Endothelial cell of umbilical vein (primary cell): ENCODE measurements around the gene SELPLG. TPM values are rescaled to one million over a fixed set of nuclear protein-coding genes. Genes with fewer than 3 reads are reported as not detected.

Source experiments
- BruUV-seq: library from RNA; stranded (reverse); fragments of 400-500 nt; replicated peaks from 2 replicates; lab custom pipeline; 2021; lab: Mats Ljungman, UMichigan
- CTCF ChIA-PET: fragments of 300-600, 350-600 bp; sonication (Branson Sonifier 250); formaldehyde crosslinking; loops from one replicate; lab custom pipeline; 2021; ENCODE audit warnings: antibody characterized with exemption, inconsistent platforms; lab: Charles Lee
- POLR2A ChIA-PET: fragments of 300-600, 350-600 bp; sonication (Branson Sonifier 250); formaldehyde crosslinking; loops from one replicate; lab custom pipeline; 2021; ENCODE audit warnings: antibody characterized with exemption, inconsistent platforms; lab: Charles Lee
- DNase-seq: peaks from one replicate; pipeline ENCODE4 v3.0.0-alpha.2; 2011; ENCODE audit warnings: low read depth, low spot score
- FAIRE-seq: peaks from 2 replicates; lab custom pipeline; 2011; peaks lifted over from hg19 to GRCh38; lab: Jason Lieb, UNC
- H2AFZ ChIP-seq: 2 replicates; pipeline ENCODE4 v1.6.0; 2012; ENCODE audit warnings: low read depth, low read length, control low read depth, inconsistent platforms
- H3K27ac ChIP-seq: 2 replicates; pipeline ENCODE4 v1.5.1; 2011; ENCODE audit warnings: low read depth, mild to moderate bottlenecking, control low read depth, low read length, moderate library complexity; ENCODE audit not compliant: insufficient read depth
- H3K27me3 ChIP-seq, 2 experiments: 2 replicates each; pipeline versions ENCODE4 v1.6.0 to v1.6.1; 2011; ENCODE audit warnings: low read length in 2 of 2, mixed read lengths in 1 of 2; ENCODE audit not compliant: control insufficient read depth in 2 of 2, insufficient read depth in 2 of 2
- H3K36me3 ChIP-seq, 2 experiments: 2 replicates in 1 of 2; 3 replicates in 1 of 2; pipeline ENCODE4 v1.5.1; 2011; ENCODE audit warnings: low read length in 2 of 2, mild to moderate bottlenecking in 1 of 2, moderate library complexity in 1 of 2; ENCODE audit not compliant: control insufficient read depth in 2 of 2, insufficient read depth in 2 of 2; ENCODE audit errors: extremely low read depth in 1 of 2
- H3K4me1 ChIP-seq: 3 replicates; pipeline ENCODE4 v1.5.1; 2011; ENCODE audit warnings: mild to moderate bottlenecking, low read length; ENCODE audit not compliant: control insufficient read depth, insufficient read depth; ENCODE audit errors: extremely low read depth
- H3K4me2 ChIP-seq: 2 replicates; pipeline ENCODE4 v1.6.1; 2011; ENCODE audit warnings: low read length, control low read depth, mixed read lengths; ENCODE audit not compliant: insufficient read depth
- H3K4me3 ChIP-seq, 3 experiments: fragments of 200-600 bp in 1 of 3; sonication (generic), shearing (Covaris generic) in 1 of 3; replicated peaks in 1 of 3; 2 replicates each; pipeline ENCODE4 v1.5.1; 2011 to 2016; ENCODE audit warnings: control low read depth in 3 of 3, low read length in 3 of 3, mild to moderate bottlenecking in 2 of 3, inconsistent platforms in 1 of 3, low read depth in 1 of 3, moderate library complexity in 1 of 3; ENCODE audit not compliant: insufficient read depth in 1 of 3
- H3K79me2 ChIP-seq: 2 replicates; pipeline ENCODE4 v1.6.0; 2012; ENCODE audit warnings: low read length, inconsistent platforms; ENCODE audit not compliant: control insufficient read depth, insufficient read depth
- H3K9ac ChIP-seq: replicated peaks from 2 replicates; pipeline ENCODE3; 2011; ENCODE audit warnings: low read length, control low read depth; ENCODE audit not compliant: insufficient read depth; ENCODE audit errors: extremely low read depth
- H3K9me1 ChIP-seq: replicated peaks from 3 replicates; pipeline ENCODE4 v1.6.0; 2011; ENCODE audit warnings: mild to moderate bottlenecking, low read length; ENCODE audit not compliant: control insufficient read depth, insufficient read depth; ENCODE audit errors: extremely low read depth
- H3K9me3 ChIP-seq: replicated peaks from 2 replicates; pipeline ENCODE4 v1.5.1; 2012; ENCODE audit warnings: low read length, inconsistent platforms; ENCODE audit not compliant: control insufficient read depth, insufficient read depth
- H4K20me1 ChIP-seq: replicated peaks from 2 replicates; pipeline ENCODE3; 2011; ENCODE audit warnings: mild to moderate bottlenecking, low read length; ENCODE audit not compliant: control insufficient read depth, insufficient read depth; ENCODE audit errors: extremely low read depth
- CTCF ChIP-seq, 2 donors: IDR thresholded peaks; 1 replicate in 1 of 2; 2 replicates in 1 of 2; pipeline ENCODE4 v1.5.1; 2011; ENCODE audit warnings: low read length in 2 of 2, mild to moderate bottlenecking in 2 of 2, moderate library complexity in 2 of 2, control low read depth in 1 of 2, inconsistent platforms in 1 of 2, low read depth in 1 of 2; ENCODE audit not compliant: insufficient read depth in 1 of 2; ENCODE audit errors: extremely low read depth in 1 of 2
- EZH2 ChIP-seq: IDR thresholded peaks from 2 replicates; pipeline ENCODE4 v1.6.1; 2012; ENCODE audit warnings: borderline replicate concordance, low read depth, mild to moderate bottlenecking, moderate library complexity, low read length, inconsistent platforms; ENCODE audit not compliant: severe bottlenecking
- FOS ChIP-seq: IDR thresholded peaks from 2 replicates; pipeline ENCODE4 v1.6.1; 2011; ENCODE audit warnings: mild to moderate bottlenecking, low read length, moderate library complexity, borderline replicate concordance; ENCODE audit not compliant: insufficient read depth
- GATA2 ChIP-seq: IDR thresholded peaks from 2 replicates; pipeline ENCODE4 v1.7.0; 2011; ENCODE audit warnings: low read depth, mild to moderate bottlenecking, moderate library complexity, mixed read lengths, low read length; ENCODE audit not compliant: insufficient read length, insufficient read depth
- JUN ChIP-seq: IDR thresholded peaks from 2 replicates; pipeline ENCODE4 v1.6.1; 2011; ENCODE audit warnings: borderline replicate concordance, low read depth; ENCODE audit not compliant: insufficient read length, insufficient read depth
- MYC ChIP-seq: IDR thresholded peaks from one replicate; pipeline ENCODE4 v1.6.1; 2011; ENCODE audit warnings: mild to moderate bottlenecking, low read depth, low read length
- POLR2A ChIP-seq: IDR thresholded peaks from 2 replicates; pipeline ENCODE4 v1.6.1; 2012; ENCODE audit warnings: low read depth, mild to moderate bottlenecking, control low read depth, low read length
- POLR2AphosphoS5 ChIP-seq: IDR thresholded peaks from 2 replicates; pipeline ENCODE4 v1.6.1; 2012; ENCODE audit warnings: low read depth, mild to moderate bottlenecking, control low read depth, low read length, moderate library complexity; ENCODE audit not compliant: insufficient read depth
- dilution Hi-C: fragments of 300-500 bp; cut with MboI; formaldehyde crosslinking; loops from one replicate; pipeline ENCODE4 v1.15.0; 2019; ENCODE audit warnings: low sequenced_read_pairs; ENCODE audit not compliant: extremely low pct_ligation_motif_present
- intact Hi-C: fragments of 100-400 bp; cut with micrococcal nuclease; formaldehyde crosslinking; loops from one replicate; pipeline ENCODE4 v1.10.0; 2022
- polyA plus RNA-seq, 4 experiments: library from polyadenylated mRNA; depleted of rRNA in 3 of 4; stranded (reverse) in 3 of 4; unstranded in 1 of 4; fragments of >200 nt; gene quantifications; 2 replicates each; pipeline versions ENCODE4 v1.2.1 to v1.2.3, GENCODE V29; 2011 to 2012; ENCODE audit warnings: missing spikeins in 1 of 4
- total RNA-seq: library from RNA; stranded (reverse); gene quantifications from 2 replicates; pipeline ENCODE4 v1.2.3, GENCODE V29; 2021

Gene SELPLG
- total and polyA plus RNA-seq, 2 donors (not counting 3 experiments of a cell fraction or from before 2014, with no cell fraction given), result 1.0 to 1.2 TPM

- no peak overlapping the region for H3K9ac ChIP-seq
- no peaks in the 10 kb centered on the region for H3K27me3 ChIP-seq
- H3K9me1 ChIP-seq, result no peaks in the 10 kb centered on the region
- H4K20me1 ChIP-seq, result no peaks in the 10 kb centered on the region
- FAIRE-seq, result no peak
- no peaks in the 10 kb centered on the region for H3K9me3 ChIP-seq
- CTCF ChIA-PET, result interaction anchor here (0.6 to 2.1 kb wide), 9 partner anchors 9 to 342 kb away, joined by 3 to 6 read pairs (median 4); partner anchors contain the start of gene ISCU
- dilution Hi-C loops (no loop called here), intact Hi-C loops (loop anchor here (1.0 kb wide), 2 partner anchors 190 to 480 kb away; partner anchors contain the start of gene ALKBH2)
- H3K4me1 ChIP-seq, result peaks cover 3% of the 10 kb centered on the region
- H3K4me2 ChIP-seq, result no peak overlapping the region
- no peak overlapping the region for H3K4me3 ChIP-seq
- DNase-seq, result no peak
- no peaks in the 10 kb centered on the region for H3K79me2 ChIP-seq
- H3K36me3 ChIP-seq, result no peaks in the 10 kb centered on the region
- H2AFZ ChIP-seq, result no peak overlapping the region
- BruUV-seq, result no TSS peak
- POLR2A ChIA-PET, result no interaction called here
- no peak overlapping the region for H3K27ac ChIP-seq
- TF ChIP-seq GATA2, result no peak
- TF ChIP-seq JUN, result no peak
- no peak for TF ChIP-seq FOS
- no peak for TF ChIP-seq EZH2
- TF ChIP-seq MYC, result no peak
- TF ChIP-seq POLR2A, result no peak
- no peak for TF ChIP-seq CTCF (IDR thresholded peaks at IDR 0.05; ENCODE audit: extremely low read depth in 1 of 2, insufficient read depth in 1 of 2, low read depth in 1 of 2, low read length in 2 of 2)
- no peak for TF ChIP-seq POLR2AphosphoS5
Observed at GRCh38 chr12:108612788-108613282, 20.9 kb downstream of the SELPLG start.
